Brain microvascular endothelial cell (primary cell): Measurements from ENCODE around the gene FAM20B.

Experiments
- DNase-seq: peaks from one replicate; pipeline ENCODE4 v3.0.0-alpha.2; 2020
- H3K27ac ChIP-seq: fragments of 250-450 bp; sonication (Bioruptor Pico); 2 replicates; pipeline ENCODE4 v1.5.1; 2020; ENCODE audit warnings: mild to moderate bottlenecking, moderate library complexity
- H3K27me3 ChIP-seq: fragments of 250-450 bp; sonication (Bioruptor Pico); replicated peaks from 2 replicates; pipeline ENCODE4 v1.5.1; 2020; ENCODE audit warnings: mild to moderate bottlenecking
- H3K36me3 ChIP-seq: fragments of 250-450 bp; sonication (Bioruptor Pico); replicated peaks from 2 replicates; pipeline ENCODE4 v1.5.1; 2020; ENCODE audit warnings: mild to moderate bottlenecking
- H3K4me3 ChIP-seq: 2 replicates; pipeline ENCODE4 v1.5.1; 2011; ENCODE audit warnings: low read depth, mild to moderate bottlenecking, control low read depth, low read length, moderate library complexity
- in situ Hi-C: cut with HindIII; loops from 2 replicates; pipeline ENCODE4 v1.10.0; 2017; ENCODE audit warnings: low sequenced_read_pairs, low pct_ligation_motif_present
- TF ChIP-seq, protein P1 (sequence below): IDR thresholded peaks from 2 replicates; pipeline ENCODE4 v1.5.1; 2011; ENCODE audit warnings: low read depth, mild to moderate bottlenecking, moderate library complexity, low read length, control low read depth, inconsistent platforms; ENCODE audit errors: missing control alignments

The FAM20B gene

DNA sequence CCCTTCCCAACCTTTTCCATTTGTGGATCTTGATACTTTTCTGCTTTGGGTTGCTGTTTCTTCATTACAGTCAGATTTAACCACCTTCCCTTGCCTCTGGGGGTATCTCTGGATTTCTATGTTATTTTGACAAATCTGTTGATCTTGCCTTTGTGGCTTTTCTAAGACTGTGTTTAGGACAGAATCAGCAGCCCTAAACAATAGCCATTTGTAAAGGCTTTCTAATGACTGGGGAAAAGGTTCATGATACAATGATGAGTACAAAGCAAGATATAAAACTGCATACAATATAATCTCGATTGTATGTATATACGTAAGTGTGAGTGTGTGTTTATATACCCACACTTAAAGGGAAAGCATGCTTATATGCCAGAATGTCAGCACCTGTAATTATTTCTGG, 27.8 kb downstream of the FAM20B start:
- TF ChIP-seq, protein P1, sequence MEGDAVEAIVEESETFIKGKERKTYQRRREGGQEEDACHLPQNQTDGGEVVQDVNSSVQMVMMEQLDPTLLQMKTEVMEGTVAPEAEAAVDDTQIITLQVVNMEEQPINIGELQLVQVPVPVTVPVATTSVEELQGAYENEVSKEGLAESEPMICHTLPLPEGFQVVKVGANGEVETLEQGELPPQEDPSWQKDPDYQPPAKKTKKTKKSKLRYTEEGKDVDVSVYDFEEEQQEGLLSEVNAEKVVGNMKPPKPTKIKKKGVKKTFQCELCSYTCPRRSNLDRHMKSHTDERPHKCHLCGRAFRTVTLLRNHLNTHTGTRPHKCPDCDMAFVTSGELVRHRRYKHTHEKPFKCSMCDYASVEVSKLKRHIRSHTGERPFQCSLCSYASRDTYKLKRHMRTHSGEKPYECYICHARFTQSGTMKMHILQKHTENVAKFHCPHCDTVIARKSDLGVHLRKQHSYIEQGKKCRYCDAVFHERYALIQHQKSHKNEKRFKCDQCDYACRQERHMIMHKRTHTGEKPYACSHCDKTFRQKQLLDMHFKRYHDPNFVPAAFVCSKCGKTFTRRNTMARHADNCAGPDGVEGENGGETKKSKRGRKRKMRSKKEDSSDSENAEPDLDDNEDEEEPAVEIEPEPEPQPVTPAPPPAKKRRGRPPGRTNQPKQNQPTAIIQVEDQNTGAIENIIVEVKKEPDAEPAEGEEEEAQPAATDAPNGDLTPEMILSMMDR, result no peak
- no peak for DNase-seq
- Histone ChIP-seq H3K27ac (no peak overlapping the region), H3K27me3 (no peaks in the 10 kb centered on the region), H3K4me3 (no peak overlapping the region), H3K36me3 (peaks cover 7% of the 10 kb centered on the region)
- in situ Hi-C loops, result no loop called here

DNA sequence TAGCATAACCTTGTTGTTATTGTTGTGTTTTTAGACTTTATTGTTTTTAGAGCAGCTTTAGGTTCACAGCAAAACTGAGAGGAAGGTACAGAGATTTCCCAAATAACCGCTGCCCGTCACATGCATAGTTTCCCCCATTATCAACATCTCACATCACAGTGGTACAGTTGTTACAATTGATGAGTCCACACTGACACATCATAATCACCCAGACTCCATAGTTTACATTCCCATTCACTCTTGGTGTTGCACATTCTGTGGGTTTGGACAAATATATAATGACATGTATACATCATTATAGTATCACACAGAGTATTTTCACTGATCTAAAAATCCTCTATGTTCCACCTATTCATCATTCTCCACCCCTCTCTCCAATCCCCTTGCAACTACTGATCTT, 30.2 kb downstream of the FAM20B start:
- H3K27me3 ChIP-seq, result no peaks in the 10 kb centered on the region
- H3K27ac ChIP-seq, result no peak overlapping the region
- no peak for DNase-seq
- H3K4me3 ChIP-seq, result no peak overlapping the region
- peaks cover 7% of the 10 kb centered on the region for H3K36me3 ChIP-seq
- in situ Hi-C loops, result no loop called here
- TF ChIP-seq, protein P1, result no peak

DNA sequence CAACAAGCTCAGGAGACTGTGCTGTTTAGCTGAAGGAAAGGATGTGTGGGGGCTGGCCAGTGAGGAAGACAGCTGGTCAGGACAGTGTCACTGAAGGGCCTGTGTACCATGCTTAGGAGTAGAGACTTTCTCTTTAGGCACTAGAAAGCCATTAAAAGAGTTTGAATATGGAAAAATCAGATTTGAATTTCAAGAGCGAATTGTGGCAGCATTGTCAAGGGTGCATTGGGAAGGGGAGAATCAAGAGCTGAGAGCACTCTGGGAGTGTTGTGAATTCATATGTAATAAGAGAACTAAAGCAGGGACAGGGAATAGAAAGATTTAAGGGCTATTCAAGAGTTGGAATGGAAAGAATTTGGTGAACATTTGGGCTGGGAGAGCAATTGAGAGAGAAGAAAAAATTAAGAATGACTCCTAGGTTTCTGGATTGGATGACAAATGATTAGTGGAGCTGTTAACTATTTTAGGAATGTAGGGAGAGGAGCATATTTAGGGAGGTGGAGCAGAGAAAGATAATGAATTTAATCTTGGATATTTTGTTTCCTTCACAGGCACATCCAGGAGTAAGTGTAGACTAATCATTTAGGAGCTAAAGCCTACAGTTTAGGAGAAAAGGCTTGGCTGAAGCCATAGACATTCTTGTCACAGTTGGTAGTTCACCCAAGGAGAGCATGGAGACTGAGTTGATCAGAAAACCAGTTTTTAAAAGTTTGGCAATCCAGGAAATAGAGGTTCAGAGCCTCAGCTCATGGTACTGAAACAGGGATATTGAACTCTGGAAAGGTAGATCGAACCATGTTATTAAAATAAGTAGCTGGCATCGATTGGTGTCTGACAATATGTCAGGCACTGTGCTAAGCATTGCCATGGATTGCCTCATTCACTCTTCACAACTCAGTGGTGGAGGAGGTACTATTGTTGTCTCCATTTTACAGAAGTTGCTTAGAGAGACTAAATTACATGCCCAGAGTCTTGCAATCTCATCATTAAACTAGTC, 33.1 kb downstream of the FAM20B start:
- Histone ChIP-seq H3K27me3 (no peaks in the 10 kb centered on the region), H3K27ac (peak overlapping the region; percentile 22), H3K36me3 (peaks cover 7% of the 10 kb centered on the region), H3K4me3 (no peak overlapping the region)
- TF ChIP-seq, protein P1, result no peak
- DNase-seq, result no peak
- in situ Hi-C loops, result no loop called here

DNA sequence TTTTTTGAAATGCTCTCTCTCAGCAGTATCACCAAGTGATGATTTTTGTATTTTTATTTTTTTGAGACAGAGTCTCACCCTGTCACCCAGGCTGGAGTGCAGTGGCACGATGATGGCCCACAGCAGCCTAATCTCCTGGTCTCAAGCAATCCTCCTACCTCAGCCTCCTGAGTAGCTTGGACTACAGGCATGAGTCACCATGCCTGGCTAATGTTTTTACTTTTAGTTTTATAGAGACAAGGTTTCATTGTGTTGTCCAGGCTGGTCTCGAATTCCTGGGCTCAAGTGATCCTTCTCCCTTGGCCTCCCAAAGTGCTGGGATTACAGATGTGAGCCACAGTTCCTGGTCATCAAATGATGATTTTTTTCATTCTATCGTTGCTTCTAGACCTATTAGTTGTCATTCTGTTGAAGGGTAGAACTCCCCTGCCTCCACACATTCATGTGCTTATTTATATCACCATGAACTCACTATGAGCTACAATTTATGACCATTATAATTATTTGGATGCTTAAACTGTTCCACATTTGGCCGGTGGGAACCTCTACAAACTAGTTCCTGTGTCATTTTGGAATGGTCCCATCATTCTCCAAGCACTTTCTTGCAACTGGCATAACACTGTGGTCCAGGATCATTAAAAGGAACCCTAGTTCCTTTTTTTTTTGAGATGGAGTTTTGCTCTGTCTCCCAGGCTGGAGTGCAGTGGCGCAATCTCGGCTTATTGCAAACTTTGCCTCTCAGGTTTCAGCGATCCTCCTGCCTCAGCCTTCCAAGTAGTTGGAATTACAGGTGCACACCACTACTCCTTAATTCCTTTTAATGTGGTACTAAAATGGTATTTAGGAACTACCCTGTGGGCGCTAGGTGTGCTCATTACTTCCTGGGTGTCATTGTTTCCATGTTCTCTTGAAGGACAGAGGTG, 35.9 kb downstream of the FAM20B start:
- Histone ChIP-seq H3K27me3 (no peaks in the 10 kb centered on the region), H3K4me3 (no peak overlapping the region), H3K27ac (no peak overlapping the region), H3K36me3 (peaks cover 6% of the 10 kb centered on the region)
- TF ChIP-seq, protein P1, result no peak
- in situ Hi-C loops, result no loop called here
- no peak for DNase-seq

DNA sequence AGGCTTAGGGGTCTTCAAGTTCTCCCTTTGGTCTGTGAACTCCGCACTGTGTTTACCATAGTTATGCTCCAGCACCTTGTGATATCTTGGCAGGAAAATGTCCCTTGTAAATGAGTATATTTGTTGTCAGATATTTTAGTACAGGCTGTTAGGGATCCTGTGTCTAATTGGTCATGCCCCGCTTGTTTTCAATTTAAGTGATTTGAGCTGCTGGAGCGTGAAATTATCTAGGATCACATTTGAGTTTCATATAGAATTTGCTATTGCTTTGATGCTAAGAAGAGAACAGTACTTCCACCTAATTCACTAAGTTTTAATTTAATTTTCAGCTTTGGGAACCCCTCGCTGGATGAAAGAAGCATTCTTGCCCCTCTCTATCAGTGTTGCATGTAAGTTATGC, 40.8 kb downstream of the FAM20B start:
- in situ Hi-C loops, result no loop called here
- Histone ChIP-seq H3K36me3 (peaks cover 15% of the 10 kb centered on the region), H3K27me3 (no peaks in the 10 kb centered on the region), H3K4me3 (no peak overlapping the region), H3K27ac (no peak overlapping the region)
- no peak for DNase-seq
- TF ChIP-seq, protein P1, result no peak
